Testis (tissue), 3 donors: ENCODE data around the gene CEMIP. TPM values are rescaled to one million over a fixed set of nuclear protein-coding genes. Genes with fewer than 3 reads are reported as not detected.
"Not testable (repeated sequence)": the region's sequence is repeated elsewhere in the genome, so short reads cannot be mapped to it uniquely, and the experiment has no call there.

Experiments used
- DNase-seq: peaks from one replicate; pipeline ENCODE4 v3.0.0-alpha.2; 2019
- H3K27ac ChIP-seq, 2 donors: fragments of 200-600 bp; sonication (generic); one replicate each; pipeline ENCODE4 v1.5.1; 2019
- H3K27me3 ChIP-seq: fragments of 200-600 bp; sonication (generic); one replicate; pipeline ENCODE4 v1.5.1; 2019
- H3K36me3 ChIP-seq: fragments of 200-600 bp; sonication (generic); one replicate; pipeline ENCODE4 v1.5.1; 2017; ENCODE audit warnings: low read depth; ENCODE audit errors: missing control alignments
- H3K4me1 ChIP-seq: fragments of 200-600 bp; sonication (generic); one replicate; pipeline ENCODE4 v1.5.1; 2019
- H3K4me3 ChIP-seq, 2 donors: fragments of 200-600 bp; sonication (generic); one replicate each; pipeline ENCODE4 v1.5.1; 2017 to 2019
- H3K9me3 ChIP-seq: fragments of 200-600 bp; sonication (generic); one replicate; pipeline ENCODE4 v1.5.1; 2017
- POLR2A ChIP-seq: fragments of 450-650 bp; IDR thresholded peaks from one replicate; pipeline ENCODE4 v1.6.1; 2017; ENCODE audit warnings: antibody characterized with exemption, mild to moderate bottlenecking, moderate library complexity
- WGBS, 2 donors: methylation state at CpG; one replicate each; pipeline ENCODE4 v1.1.5; 2018; 5-methylcytosine and 5-hydroxymethylcytosine counted together
- intact Hi-C: fragments of 100-400 bp; cut with DNase I; formaldehyde crosslinking; loops from one replicate; pipeline ENCODE4 v1.15.1; 2023; ENCODE audit warnings: low total_unique reads
- polyA plus RNA-seq: library from polyadenylated mRNA; stranded (reverse); fragments of 350-450 nt; fragmentation: Illumina TruSeq; extraction: RNeasy Lipid Tissue Mini Kit (QIAGEN cat#74804); gene quantifications from one replicate; pipeline ENCODE4 v1.2.3, GENCODE V29; 2014; ENCODE audit warnings: low read depth, low replicate concordance; ENCODE audit not compliant: insufficient read depth
- total RNA-seq, 2 donors: library from RNA; depleted of rRNA; stranded (reverse); fragments of >200 nt; gene quantifications; one replicate each; pipeline ENCODE4 v1.2.3, GENCODE V29; 2016
- TF ChIP-seq, protein P1 (sequence below), 3 experiments: fragments of 450-650 bp in 2 of 3; fragments of 200-600 bp in 1 of 3; sonication (generic) in 1 of 3; IDR thresholded peaks; one replicate each; pipeline ENCODE4 v1.5.1; 2016 to 2019; ENCODE audit warnings: antibody characterized with exemption in 3 of 3, mild to moderate bottlenecking in 2 of 3, moderate library complexity in 1 of 3

Gene CEMIP
- total and polyA plus RNA-seq, 3 donors from 2014 or later: 7.5 to 21.5 (median 8.3) TPM

DNA sequence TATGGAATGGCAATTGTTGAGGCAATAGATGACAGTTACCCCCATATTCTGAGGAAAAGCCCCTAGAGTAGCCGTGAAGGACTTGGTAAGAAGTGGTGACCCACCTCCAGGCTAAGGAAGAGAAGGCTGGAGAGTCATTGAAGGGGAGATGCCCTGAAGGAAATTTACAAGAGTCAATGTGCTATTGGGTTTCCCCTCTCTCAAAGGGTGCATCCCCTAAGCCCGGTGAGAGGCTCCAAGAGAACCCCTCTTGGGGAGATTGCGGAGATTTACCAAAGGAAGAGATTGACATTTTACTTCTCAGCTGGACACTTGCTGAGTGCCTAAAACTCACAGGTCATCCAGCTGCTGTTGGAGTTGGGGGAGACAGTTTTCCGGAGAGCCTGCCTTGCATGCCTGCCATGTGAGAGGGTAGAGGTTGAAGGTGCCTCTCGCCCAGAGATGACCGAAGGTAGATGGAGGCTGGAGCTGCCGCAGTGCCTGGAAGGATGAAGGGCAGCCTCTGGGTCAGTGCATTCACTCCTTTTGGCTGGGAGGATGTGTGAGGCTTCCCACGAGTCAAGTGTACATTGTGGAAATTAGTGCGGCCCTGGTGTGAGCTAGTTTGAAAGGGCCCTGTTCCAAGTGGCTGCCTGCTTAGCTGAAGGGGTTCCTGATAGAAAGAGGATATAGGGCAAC is 179.8 kb downstream of the CEMIP start:
- WGBS, 2 donors: 95 to 96% methylated on average over 9 of the region's 9 CpGs
- TF ChIP-seq, protein P1, sequence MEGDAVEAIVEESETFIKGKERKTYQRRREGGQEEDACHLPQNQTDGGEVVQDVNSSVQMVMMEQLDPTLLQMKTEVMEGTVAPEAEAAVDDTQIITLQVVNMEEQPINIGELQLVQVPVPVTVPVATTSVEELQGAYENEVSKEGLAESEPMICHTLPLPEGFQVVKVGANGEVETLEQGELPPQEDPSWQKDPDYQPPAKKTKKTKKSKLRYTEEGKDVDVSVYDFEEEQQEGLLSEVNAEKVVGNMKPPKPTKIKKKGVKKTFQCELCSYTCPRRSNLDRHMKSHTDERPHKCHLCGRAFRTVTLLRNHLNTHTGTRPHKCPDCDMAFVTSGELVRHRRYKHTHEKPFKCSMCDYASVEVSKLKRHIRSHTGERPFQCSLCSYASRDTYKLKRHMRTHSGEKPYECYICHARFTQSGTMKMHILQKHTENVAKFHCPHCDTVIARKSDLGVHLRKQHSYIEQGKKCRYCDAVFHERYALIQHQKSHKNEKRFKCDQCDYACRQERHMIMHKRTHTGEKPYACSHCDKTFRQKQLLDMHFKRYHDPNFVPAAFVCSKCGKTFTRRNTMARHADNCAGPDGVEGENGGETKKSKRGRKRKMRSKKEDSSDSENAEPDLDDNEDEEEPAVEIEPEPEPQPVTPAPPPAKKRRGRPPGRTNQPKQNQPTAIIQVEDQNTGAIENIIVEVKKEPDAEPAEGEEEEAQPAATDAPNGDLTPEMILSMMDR (IDR thresholded peaks at IDR 0.05): no peak
- TF ChIP-seq POLR2A: no peak

DNA sequence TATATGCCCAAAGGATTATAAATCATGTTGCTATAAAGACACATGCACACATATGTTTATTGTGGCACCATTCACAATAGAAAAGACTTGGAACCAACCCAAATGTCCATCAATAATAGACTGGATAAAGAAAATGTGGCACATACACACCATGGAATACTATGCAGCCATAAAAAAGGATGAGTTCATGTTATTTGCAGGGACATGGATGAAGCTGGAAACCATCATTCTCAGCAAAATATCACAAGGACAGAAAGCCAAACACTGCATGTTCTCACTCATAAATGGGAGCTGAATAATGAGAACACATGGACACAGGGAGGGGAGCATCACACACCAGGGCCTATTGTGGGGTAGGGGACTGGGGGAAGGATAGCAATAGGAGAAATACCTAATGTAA is 186.3 kb downstream of the CEMIP start:
- H3K9me3 ChIP-seq, H3K36me3 ChIP-seq, H3K4me3 ChIP-seq, H3K4me1 ChIP-seq, intact Hi-C loops, H3K27ac ChIP-seq, H3K27me3 ChIP-seq, DNase-seq: not testable (repeated sequence)

More for the DNA sequence above, 179.8 kb downstream of the CEMIP start:
- Histone ChIP-seq H3K27me3 (no peaks in the 10 kb centered on the region), H3K27ac (no peak overlapping the region), H3K9me3 (no peaks in the 10 kb centered on the region), H3K4me1 (no peaks in the 10 kb centered on the region), H3K4me3 (no peak overlapping the region), H3K36me3 (no peaks in the 10 kb centered on the region)
- intact Hi-C loops: loop anchor here (10.0 kb wide), 1 partner anchor 174 kb away; no protein-coding TSS in a partner anchor
- no peak for DNase-seq

- 92% methylated on average over 8 of the region's 8 CpGs for WGBS, 2 donors
- Histone ChIP-seq H3K27me3 (no peaks in the 10 kb centered on the region), H3K36me3 (no peaks in the 10 kb centered on the region), H3K9me3 (no peaks in the 10 kb centered on the region), H3K27ac (no peak overlapping the region), H3K4me1 (no peaks in the 10 kb centered on the region), H3K4me3 (no peak overlapping the region)
- no peak for DNase-seq
- no peak for TF ChIP-seq POLR2A
- TF ChIP-seq, protein P1 (IDR thresholded peaks at IDR 0.05): no peak
- intact Hi-C loops: no loop called here
These were observed 187.4 kb downstream of the CEMIP start for GRCh38 chr15:80966431-80967197.

GRCh38 chr15:80967451-80967850 is 188.3 kb downstream of the CEMIP start:
- H3K4me1 ChIP-seq: no peaks in the 10 kb centered on the region
- H3K27ac ChIP-seq: no peak overlapping the region
- no peaks in the 10 kb centered on the region for H3K27me3 ChIP-seq
- 36 to 54% methylated on average over 3 of the region's 3 CpGs for WGBS, 2 donors
- intact Hi-C loops: no loop called here
- DNase-seq: no peak
- H3K9me3 ChIP-seq: no peaks in the 10 kb centered on the region
- TF ChIP-seq, protein P1 (IDR thresholded peaks at IDR 0.05): no peak
- no peak for TF ChIP-seq POLR2A
- no peaks in the 10 kb centered on the region for H3K36me3 ChIP-seq
- H3K4me3 ChIP-seq: no peak overlapping the region

GRCh38 chr15:80967991-80968510 is 188.9 kb downstream of the CEMIP start:
- H3K4me1 ChIP-seq: no peaks in the 10 kb centered on the region
- H3K27me3 ChIP-seq: no peaks in the 10 kb centered on the region
- DNase-seq: no peak
- no peaks in the 10 kb centered on the region for H3K36me3 ChIP-seq
- no peak overlapping the region for H3K4me3 ChIP-seq
- intact Hi-C loops: no loop called here
- no peaks in the 10 kb centered on the region for H3K9me3 ChIP-seq
- H3K27ac ChIP-seq: no peak overlapping the region
- 98 to 100% methylated on average over 1 to 4 of the region's 4 CpGs for WGBS, 2 donors
- TF ChIP-seq POLR2A: no peak
- TF ChIP-seq, protein P1 (IDR thresholded peaks at IDR 0.05): no peak
